ENCODE results near the gene BICD1. TPM values are rescaled to one million over a fixed set of nuclear protein-coding genes. Genes with fewer than 3 reads are reported as not detected.

The BICD1 gene
- total and polyA plus RNA-seq, 2 experiments from 2014 or later = 59.3 to 83.6 TPM

GRCh38 chr12:32083489-32083888 is 23.2 kb upstream of the BICD1 start (continued):
- TF ChIP-seq REST (IDR thresholded peaks at IDR 0.05; ENCODE audit: unreplicated experiment) = no peak
- TF ChIP-seq, protein P1, sequence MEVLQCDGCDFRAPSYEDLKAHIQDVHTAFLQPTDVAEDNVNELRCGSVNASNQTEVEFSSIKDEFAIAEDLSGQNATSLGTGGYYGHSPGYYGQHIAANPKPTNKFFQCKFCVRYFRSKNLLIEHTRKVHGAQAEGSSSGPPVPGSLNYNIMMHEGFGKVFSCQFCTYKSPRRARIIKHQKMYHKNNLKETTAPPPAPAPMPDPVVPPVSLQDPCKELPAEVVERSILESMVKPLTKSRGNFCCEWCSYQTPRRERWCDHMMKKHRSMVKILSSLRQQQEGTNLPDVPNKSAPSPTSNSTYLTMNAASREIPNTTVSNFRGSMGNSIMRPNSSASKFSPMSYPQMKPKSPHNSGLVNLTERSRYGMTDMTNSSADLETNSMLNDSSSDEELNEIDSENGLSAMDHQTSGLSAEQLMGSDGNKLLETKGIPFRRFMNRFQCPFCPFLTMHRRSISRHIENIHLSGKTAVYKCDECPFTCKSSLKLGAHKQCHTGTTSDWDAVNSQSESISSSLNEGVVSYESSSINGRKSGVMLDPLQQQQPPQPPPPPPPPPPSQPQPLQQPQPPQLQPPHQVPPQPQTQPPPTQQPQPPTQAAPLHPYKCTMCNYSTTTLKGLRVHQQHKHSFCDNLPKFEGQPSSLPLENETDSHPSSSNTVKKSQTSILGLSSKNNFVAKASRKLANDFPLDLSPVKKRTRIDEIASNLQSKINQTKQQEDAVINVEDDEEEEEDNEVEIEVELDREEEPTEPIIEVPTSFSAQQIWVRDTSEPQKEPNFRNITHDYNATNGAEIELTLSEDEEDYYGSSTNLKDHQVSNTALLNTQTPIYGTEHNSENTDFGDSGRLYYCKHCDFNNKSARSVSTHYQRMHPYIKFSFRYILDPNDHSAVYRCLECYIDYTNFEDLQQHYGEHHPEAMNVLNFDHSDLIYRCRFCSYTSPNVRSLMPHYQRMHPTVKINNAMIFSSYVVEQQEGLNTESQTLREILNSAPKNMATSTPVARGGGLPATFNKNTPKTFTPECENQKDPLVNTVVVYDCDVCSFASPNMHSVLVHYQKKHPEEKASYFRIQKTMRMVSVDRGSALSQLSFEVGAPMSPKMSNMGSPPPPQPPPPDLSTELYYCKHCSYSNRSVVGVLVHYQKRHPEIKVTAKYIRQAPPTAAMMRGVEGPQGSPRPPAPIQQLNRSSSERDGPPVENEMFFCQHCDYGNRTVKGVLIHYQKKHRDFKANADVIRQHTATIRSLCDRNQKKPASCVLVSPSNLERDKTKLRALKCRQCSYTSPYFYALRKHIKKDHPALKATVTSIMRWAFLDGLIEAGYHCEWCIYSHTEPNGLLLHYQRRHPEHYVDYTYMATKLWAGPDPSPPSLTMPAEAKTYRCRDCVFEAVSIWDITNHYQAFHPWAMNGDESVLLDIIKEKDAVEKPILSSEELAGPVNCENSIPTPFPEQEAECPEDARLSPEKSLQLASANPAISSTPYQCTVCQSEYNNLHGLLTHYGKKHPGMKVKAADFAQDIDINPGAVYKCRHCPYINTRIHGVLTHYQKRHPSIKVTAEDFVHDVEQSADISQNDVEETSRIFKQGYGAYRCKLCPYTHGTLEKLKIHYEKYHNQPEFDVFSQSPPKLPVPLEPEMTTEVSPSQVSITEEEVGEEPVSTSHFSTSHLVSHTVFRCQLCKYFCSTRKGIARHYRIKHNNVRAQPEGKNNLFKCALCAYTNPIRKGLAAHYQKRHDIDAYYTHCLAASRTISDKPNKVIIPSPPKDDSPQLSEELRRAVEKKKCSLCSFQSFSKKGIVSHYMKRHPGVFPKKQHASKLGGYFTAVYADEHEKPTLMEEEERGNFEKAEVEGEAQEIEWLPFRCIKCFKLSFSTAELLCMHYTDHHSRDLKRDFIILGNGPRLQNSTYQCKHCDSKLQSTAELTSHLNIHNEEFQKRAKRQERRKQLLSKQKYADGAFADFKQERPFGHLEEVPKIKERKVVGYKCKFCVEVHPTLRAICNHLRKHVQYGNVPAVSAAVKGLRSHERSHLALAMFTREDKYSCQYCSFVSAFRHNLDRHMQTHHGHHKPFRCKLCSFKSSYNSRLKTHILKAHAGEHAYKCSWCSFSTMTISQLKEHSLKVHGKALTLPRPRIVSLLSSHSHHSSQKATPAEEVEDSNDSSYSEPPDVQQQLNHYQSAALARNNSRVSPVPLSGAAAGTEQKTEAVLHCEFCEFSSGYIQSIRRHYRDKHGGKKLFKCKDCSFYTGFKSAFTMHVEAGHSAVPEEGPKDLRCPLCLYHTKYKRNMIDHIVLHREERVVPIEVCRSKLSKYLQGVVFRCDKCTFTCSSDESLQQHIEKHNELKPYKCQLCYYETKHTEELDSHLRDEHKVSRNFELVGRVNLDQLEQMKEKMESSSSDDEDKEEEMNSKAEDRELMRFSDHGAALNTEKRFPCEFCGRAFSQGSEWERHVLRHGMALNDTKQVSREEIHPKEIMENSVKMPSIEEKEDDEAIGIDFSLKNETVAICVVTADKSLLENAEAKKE (CRISPR knock-in tag; IDR thresholded peaks at IDR 0.05) = no peak
- TF ChIP-seq CREB1 (CRISPR knock-in tag; IDR thresholded peaks at IDR 0.05; ENCODE audit: low read depth) = no peak

DNA sequence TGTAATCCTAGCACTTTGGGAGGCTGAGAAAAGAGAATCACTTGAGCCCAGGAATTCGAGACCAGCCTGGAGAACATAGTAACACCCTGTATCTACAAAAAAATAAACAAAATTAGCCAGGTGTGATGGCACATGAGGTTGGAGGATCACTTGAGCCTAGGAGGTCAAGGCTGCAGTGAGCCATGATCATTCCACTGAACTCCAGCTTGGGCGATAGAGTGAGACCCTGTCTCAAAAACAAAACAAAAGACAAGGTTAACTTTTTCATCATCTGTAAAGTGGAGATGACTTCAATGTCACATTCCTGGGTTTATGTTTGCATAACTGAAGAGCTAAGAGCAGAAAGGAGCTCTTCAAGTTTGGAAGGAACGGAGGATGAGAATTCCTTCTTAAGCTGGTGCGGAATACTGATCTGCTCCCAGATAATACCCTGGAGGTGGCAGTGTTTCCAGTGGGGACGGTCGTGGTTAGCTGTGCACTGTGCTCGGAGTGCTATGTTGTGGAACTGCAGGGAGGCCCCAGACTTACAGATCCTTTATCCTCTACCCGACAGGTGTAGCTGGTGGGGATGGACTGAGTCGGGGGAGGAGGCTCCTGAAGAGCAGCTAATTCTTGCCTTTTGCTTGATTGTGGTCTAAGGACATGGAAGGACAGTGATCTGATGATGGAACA is 22.5 kb upstream of the BICD1 start:
- Mint-ChIP-seq H3K27me3 (ENCODE audit: insufficient read depth, low read depth, poor library complexity) (peaks cover 11% of the 10 kb centered on the region), H3K36me3 (ENCODE audit: low read depth) (peaks cover 2% of the 10 kb centered on the region; the same call in 1 of the 3 replicates), H3K9me3 (no peaks in the 10 kb centered on the region; the same call in 2 of the 3 replicates), H3K4me3 (no peak overlapping the region), H3K27ac (no peak overlapping the region), H3K4me1 (peaks cover 16% of the 10 kb centered on the region)
- no peak for DNase-seq (ENCODE audit: low spot score)
- Histone ChIP-seq H3K9me2 (ENCODE audit: insufficient read depth) (no peaks in the 10 kb centered on the region), H3K4me3 (no peak overlapping the region), H3K79me2 (replicated peaks; ENCODE audit: insufficient read depth) (no peaks in the 10 kb centered on the region), H3K36me3 (ENCODE audit: insufficient read depth) (no peaks in the 10 kb centered on the region; the same call in 1 of the 2 replicates), H3K27ac (ENCODE audit: low read depth) (no peak overlapping the region), H3K4me1 (ENCODE audit: insufficient read depth) (peaks cover 7% of the 10 kb centered on the region), H4K20me1 (replicated peaks; ENCODE audit: insufficient read depth) (no peaks in the 10 kb centered on the region), H2AFZ (peak overlapping the region; percentile 81; the same call in 1 of the 2 replicates), H3K27me3 (ENCODE audit: insufficient read depth) (no peaks in the 10 kb centered on the region), H3K4me2 (no peak overlapping the region), H3F3A (replicated peaks; ENCODE audit: low read depth) (no peaks in the 10 kb centered on the region; the same call in 1 of the 2 replicates)
- TF ChIP-seq, protein P2, sequence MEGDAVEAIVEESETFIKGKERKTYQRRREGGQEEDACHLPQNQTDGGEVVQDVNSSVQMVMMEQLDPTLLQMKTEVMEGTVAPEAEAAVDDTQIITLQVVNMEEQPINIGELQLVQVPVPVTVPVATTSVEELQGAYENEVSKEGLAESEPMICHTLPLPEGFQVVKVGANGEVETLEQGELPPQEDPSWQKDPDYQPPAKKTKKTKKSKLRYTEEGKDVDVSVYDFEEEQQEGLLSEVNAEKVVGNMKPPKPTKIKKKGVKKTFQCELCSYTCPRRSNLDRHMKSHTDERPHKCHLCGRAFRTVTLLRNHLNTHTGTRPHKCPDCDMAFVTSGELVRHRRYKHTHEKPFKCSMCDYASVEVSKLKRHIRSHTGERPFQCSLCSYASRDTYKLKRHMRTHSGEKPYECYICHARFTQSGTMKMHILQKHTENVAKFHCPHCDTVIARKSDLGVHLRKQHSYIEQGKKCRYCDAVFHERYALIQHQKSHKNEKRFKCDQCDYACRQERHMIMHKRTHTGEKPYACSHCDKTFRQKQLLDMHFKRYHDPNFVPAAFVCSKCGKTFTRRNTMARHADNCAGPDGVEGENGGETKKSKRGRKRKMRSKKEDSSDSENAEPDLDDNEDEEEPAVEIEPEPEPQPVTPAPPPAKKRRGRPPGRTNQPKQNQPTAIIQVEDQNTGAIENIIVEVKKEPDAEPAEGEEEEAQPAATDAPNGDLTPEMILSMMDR (conservative IDR thresholded peaks at IDR 0.05; ENCODE audit: low read depth in 2 of 2) = peak in 1 of 2 experiments; percentile 30; a peak in 1 of 4 replicates
- no peak for TF ChIP-seq STAT1 (IDR thresholded peaks at IDR 0.05; ENCODE audit: unreplicated experiment)
- peak; percentile 43; the same call in 2 of the 3 replicates for ATAC-seq
